ENCODE measurements around the gene C16orf87.

GRCh38 chr16:46836534-46837530 is 5.9 kb upstream of the C16orf87 start:
- TF ChIP-seq CTCF (IDR thresholded peaks at IDR 0.05) (no peak), POLR2AphosphoS5 (IDR thresholded peaks at IDR 0.05) (no peak), EP300 (IDR thresholded peaks at IDR 0.05) (no peak)
